GM19035 (cell line): Measurements from ENCODE around the gene DOCK2.

ENCODE experiments used
- ATAC-seq: cut with Tn5 transposase; IDR thresholded peaks from one replicate; pipeline ENCODE4 v1.9.1; 2021; ENCODE audit not compliant: unreplicated experiment

The DOCK2 gene

GRCh38 chr5:169970911-169971765 is 334.1 kb downstream of the DOCK2 start:
- ATAC-seq: no peak

GRCh38 chr5:169971780-169972179 is 334.7 kb downstream of the DOCK2 start:
- no peak for ATAC-seq

- no peak for ATAC-seq
These were observed 336.0 kb downstream of the DOCK2 start for GRCh38 chr5:169973056-169973455.

GRCh38 chr5:169974121-169974770 is 337.2 kb downstream of the DOCK2 start:
- no peak for ATAC-seq

- ATAC-seq: no peak
These were observed 341.6 kb downstream of the DOCK2 start for GRCh38 chr5:169978714-169979113.

- ATAC-seq: no peak
These were observed 342.8 kb downstream of the DOCK2 start for GRCh38 chr5:169979871-169980270.

GRCh38 chr5:169980418-169981053 is 343.5 kb downstream of the DOCK2 start, which contains the start of gene INSYN2B:
TSS of gene INSYN2B (minus strand) at chr5:169980495. CDS start at chr5:169883898, 96,597 bp downstream.
- ATAC-seq: no peak

- no peak for ATAC-seq
These were observed 351.1 kb downstream of the DOCK2 start for GRCh38 chr5:169988206-169988605.

- ATAC-seq: no peak
These were observed 351.9 kb downstream of the DOCK2 start for GRCh38 chr5:169988947-169989346.

- no peak for ATAC-seq
These were observed 352.3 kb downstream of the DOCK2 start for GRCh38 chr5:169989365-169989764.

GRCh38 chr5:169991115-169991869 is 354.2 kb downstream of the DOCK2 start:
- no peak for ATAC-seq

GRCh38 chr5:169992789-169993484 is 355.9 kb downstream of the DOCK2 start:
- ATAC-seq: no peak

GRCh38 chr5:169993485-169993790 is 356.4 kb downstream of the DOCK2 start:
- ATAC-seq: no peak

- no peak for ATAC-seq
These were observed 360.7 kb downstream of the DOCK2 start for GRCh38 chr5:169997798-169998197.

GRCh38 chr5:169999621-170000020 is 362.5 kb downstream of the DOCK2 start:
- ATAC-seq: no peak

- no peak for ATAC-seq
These were observed 363.1 kb downstream of the DOCK2 start for GRCh38 chr5:170000155-170000554.

GRCh38 chr5:170006021-170006420 is 368.9 kb downstream of the DOCK2 start:
- ATAC-seq: no peak

- ATAC-seq: no peak
These were observed 371.3 kb downstream of the DOCK2 start for GRCh38 chr5:170008376-170008775.

- ATAC-seq: no peak
These were observed 373.5 kb downstream of the DOCK2 start for GRCh38 chr5:170010595-170010994.

GRCh38 chr5:170011751-170012150 is 374.7 kb downstream of the DOCK2 start:
- no peak for ATAC-seq

GRCh38 chr5:170012622-170013021 is 375.5 kb downstream of the DOCK2 start:
- ATAC-seq: no peak
